Mesenchymal stem cell (in vitro differentiated cells and primary cell): Measurements from ENCODE around the gene TRIM15.
A peak's percentile ranks its signal among the peaks of the same experiment; 100 is the strongest.
"Not testable (repeated sequence)": the region's sequence is repeated elsewhere in the genome, so short reads cannot be mapped to it uniquely, and the experiment has no call there.

Experiments
- DNase-seq: peaks from one replicate; pipeline ENCODE4 v3.0.0-alpha.2; 2013
- H2AFZ ChIP-seq: one replicate; pipeline ENCODE4 v1.6.1; 2013; ENCODE audit warnings: low read depth, mild to moderate bottlenecking, control low read depth, inconsistent platforms, low read length, moderate library complexity
- H2AK5ac ChIP-seq: 2 replicates; pipeline ENCODE4 v1.6.1; 2013; ENCODE audit warnings: low read length, moderate library complexity, mild to moderate bottlenecking, inconsistent platforms; ENCODE audit not compliant: severe bottlenecking
- H2BK120ac ChIP-seq: one replicate; pipeline ENCODE4 v1.6.1; 2013; ENCODE audit warnings: low read depth, mild to moderate bottlenecking, inconsistent platforms, low read length, moderate library complexity
- H2BK12ac ChIP-seq, 2 experiments: one replicate each; pipeline ENCODE4 v1.6.1; 2013; ENCODE audit warnings: inconsistent platforms in 2 of 2, low read length in 2 of 2, mild to moderate bottlenecking in 2 of 2, moderate library complexity in 2 of 2, control low read depth in 1 of 2
- H2BK15ac ChIP-seq: one replicate; pipeline ENCODE4 v1.6.1; 2013; ENCODE audit warnings: mild to moderate bottlenecking, low read depth, inconsistent platforms; ENCODE audit not compliant: poor library complexity, severe bottlenecking
- H2BK5ac ChIP-seq: 2 replicates; pipeline ENCODE4 v1.6.1; 2013; ENCODE audit warnings: low read depth, mild to moderate bottlenecking, low read length, control low read depth, inconsistent platforms; ENCODE audit not compliant: poor library complexity, severe bottlenecking
- H3K14ac ChIP-seq, 2 experiments: one replicate each; pipeline ENCODE4 v1.6.1; 2013; ENCODE audit warnings: inconsistent platforms in 2 of 2, low read length in 2 of 2, control low read depth in 1 of 2, mild to moderate bottlenecking in 1 of 2, moderate library complexity in 1 of 2
- H3K18ac ChIP-seq, 2 experiments: one replicate each; pipeline ENCODE4 v1.6.1; 2013; ENCODE audit warnings: inconsistent platforms in 2 of 2, low read length in 2 of 2, control low read depth in 1 of 2, low read depth in 1 of 2, mild to moderate bottlenecking in 1 of 2
- H3K23ac ChIP-seq, 2 experiments: one replicate each; pipeline ENCODE4 v1.6.1; 2013; ENCODE audit warnings: inconsistent platforms in 2 of 2, low read length in 2 of 2, mild to moderate bottlenecking in 2 of 2, moderate library complexity in 2 of 2, control low read depth in 1 of 2
- H3K27ac ChIP-seq: 2 replicates; pipeline ENCODE4 v1.5.1; 2013; ENCODE audit warnings: mild to moderate bottlenecking, moderate library complexity, low read length, control low read depth, inconsistent platforms; ENCODE audit not compliant: poor library complexity, severe bottlenecking
- H3K27me3 ChIP-seq, 2 experiments: 2 replicates each; pipeline versions ENCODE4 v1.6.1 to v1.7.0; 2013; ENCODE audit warnings: low read length in 2 of 2, mild to moderate bottlenecking in 2 of 2, moderate library complexity in 2 of 2, control low read depth in 1 of 2, inconsistent platforms in 1 of 2; ENCODE audit not compliant: control insufficient read depth in 1 of 2, insufficient read depth in 1 of 2
- H3K36me3 ChIP-seq, 2 experiments: 2 replicates each; pipeline versions ENCODE4 v1.6.1 to v1.7.0; 2013; ENCODE audit warnings: low read length in 2 of 2, control low read depth in 1 of 2, inconsistent platforms in 1 of 2, low read depth in 1 of 2, mild to moderate bottlenecking in 1 of 2; ENCODE audit not compliant: insufficient read depth in 2 of 2, control insufficient read depth in 1 of 2
- H3K4ac ChIP-seq, 2 experiments: one replicate each; pipeline ENCODE4 v1.6.1; 2013; ENCODE audit warnings: inconsistent platforms in 2 of 2, low read length in 2 of 2, mild to moderate bottlenecking in 2 of 2, moderate library complexity in 2 of 2, control low read depth in 1 of 2, low read depth in 1 of 2
- H3K4me1 ChIP-seq: 2 replicates; pipeline ENCODE4 v1.6.1; 2013; ENCODE audit warnings: low read depth, low read length, control low read depth; ENCODE audit not compliant: control insufficient read depth, insufficient read depth
- H3K4me2 ChIP-seq: 2 replicates; pipeline ENCODE4 v1.6.1; 2013; ENCODE audit warnings: low read length, mild to moderate bottlenecking, inconsistent platforms; ENCODE audit not compliant: poor library complexity, severe bottlenecking
- H3K4me3 ChIP-seq, 2 experiments: 2 replicates each; pipeline versions ENCODE4 v1.5.1 to v1.7.0; 2013; ENCODE audit warnings: low read length in 2 of 2, mild to moderate bottlenecking in 2 of 2, control low read depth in 1 of 2, low read depth in 1 of 2; ENCODE audit not compliant: insufficient read depth in 1 of 2
- H3K79me1 ChIP-seq: replicated peaks from 2 replicates; pipeline ENCODE4 v1.6.1; 2013; ENCODE audit warnings: mild to moderate bottlenecking, control low read depth, low read length, inconsistent platforms; ENCODE audit not compliant: poor library complexity, severe bottlenecking
- H3K9ac ChIP-seq: 2 replicates; pipeline ENCODE4 v1.7.0; 2013; ENCODE audit warnings: mild to moderate bottlenecking, low read length, moderate library complexity
- H3K9me3 ChIP-seq: 2 replicates; pipeline ENCODE4 v1.7.0; 2013; ENCODE audit warnings: mild to moderate bottlenecking, low read length; ENCODE audit not compliant: control insufficient read depth
- H4K8ac ChIP-seq: one replicate; pipeline ENCODE4 v1.6.1; 2013; ENCODE audit warnings: inconsistent platforms, mild to moderate bottlenecking, low read length, moderate library complexity
- H4K91ac ChIP-seq: one replicate; pipeline ENCODE4 v1.6.1; 2013; ENCODE audit warnings: mild to moderate bottlenecking, low read length, inconsistent platforms
- WGBS: methylation state at CpG from one replicate; pipeline ENCODE4 v1.1.7; 2013; ENCODE audit warnings: mixed read lengths; 5-methylcytosine and 5-hydroxymethylcytosine counted together

The TRIM15 gene

GRCh38 chr6:30163918-30164654 is 740 bp downstream of the TRIM15 start:
- 87% methylated on average over 16 of the region's 16 CpGs for WGBS
- Histone ChIP-seq H3K4ac (no peak overlapping the region), H3K79me1 (no peaks in the 10 kb centered on the region), H4K8ac (no peak overlapping the region), H3K27ac (no peak overlapping the region), H3K4me2 (no peak overlapping the region), H3K36me3 (no peaks in the 10 kb centered on the region), H3K14ac (no peak overlapping the region), H2BK12ac (no peak overlapping the region), H2AFZ (no peak overlapping the region), H3K18ac (no peak overlapping the region), H3K9me3 (no peaks in the 10 kb centered on the region), H2AK5ac (no peak overlapping the region), H3K23ac (no peak overlapping the region), H3K4me3 (no peak overlapping the region), H3K27me3 (peaks cover 35 to 42% of the 10 kb centered on the region in 2 experiments), H2BK120ac (no peak overlapping the region), H2BK15ac (no peak overlapping the region), H4K91ac (no peak overlapping the region), H3K9ac (no peak overlapping the region), H2BK5ac (no peak overlapping the region), H3K4me1 (no peaks in the 10 kb centered on the region)
- no peak for DNase-seq

- H3K4me2 ChIP-seq = no peak overlapping the region
- H3K4ac ChIP-seq = no peak overlapping the region
- peak overlapping the region in 1 of 2 experiments; percentile 23 for H3K23ac ChIP-seq
- no peak overlapping the region for H2BK120ac ChIP-seq
- H3K9me3 ChIP-seq = no peaks in the 10 kb centered on the region
- H4K8ac ChIP-seq = no peak overlapping the region
- no peak overlapping the region for H4K91ac ChIP-seq
- H3K27me3 ChIP-seq = peaks cover 37 to 47% of the 10 kb centered on the region in 2 experiments
- H3K14ac ChIP-seq = no peak overlapping the region
- H3K9ac ChIP-seq = no peak overlapping the region
- no peaks in the 10 kb centered on the region for H3K4me1 ChIP-seq
- H2BK5ac ChIP-seq = no peak overlapping the region
- DNase-seq = no peak
- no peak overlapping the region for H2BK15ac ChIP-seq
- H2BK12ac ChIP-seq = no peak overlapping the region
- H3K79me1 ChIP-seq = no peaks in the 10 kb centered on the region
- H3K36me3 ChIP-seq = no peaks in the 10 kb centered on the region
- no peak overlapping the region for H3K4me3 ChIP-seq
- no peak overlapping the region for H2AFZ ChIP-seq
- no peak overlapping the region for H3K27ac ChIP-seq
- 79% methylated on average over 4 of the region's 4 CpGs for WGBS
- no peak overlapping the region for H2AK5ac ChIP-seq
- H3K18ac ChIP-seq = no peak overlapping the region
Measured at GRCh38 chr6:30164714-30165113, 1.4 kb downstream of the TRIM15 start.

- DNase-seq, H3K23ac ChIP-seq, H3K79me1 ChIP-seq, H4K8ac ChIP-seq, H2AFZ ChIP-seq, H2BK5ac ChIP-seq, H3K4me1 ChIP-seq, H3K4me3 ChIP-seq, H3K9me3 ChIP-seq, H4K91ac ChIP-seq, H3K4ac ChIP-seq, H3K18ac ChIP-seq, H2BK12ac ChIP-seq, H2AK5ac ChIP-seq, H3K14ac ChIP-seq, H3K9ac ChIP-seq, H2BK120ac ChIP-seq, H3K27ac ChIP-seq, H2BK15ac ChIP-seq, H3K36me3 ChIP-seq, H3K4me2 ChIP-seq: not testable (repeated sequence)
- H3K27me3 ChIP-seq = peaks cover 39 to 49% of the 10 kb centered on the region in 2 experiments
- no CpG with 5 or more reads among the region's 1 CpG for WGBS
Measured at GRCh38 chr6:30165238-30165637, 1.9 kb downstream of the TRIM15 start.

GRCh38 chr6:30167101-30167500 is 3.8 kb downstream of the TRIM15 start:
- no peak overlapping the region for H2AFZ ChIP-seq
- H3K4me1 ChIP-seq = peaks cover 6% of the 10 kb centered on the region
- H4K8ac ChIP-seq = no peak overlapping the region
- H3K4ac ChIP-seq = no peak overlapping the region
- no peaks in the 10 kb centered on the region for H3K36me3 ChIP-seq
- H2BK5ac ChIP-seq = no peak overlapping the region
- H4K91ac ChIP-seq = no peak overlapping the region
- no peak overlapping the region for H2AK5ac ChIP-seq
- no peak overlapping the region for H3K18ac ChIP-seq
- no peak overlapping the region for H3K27ac ChIP-seq
- no peak for DNase-seq
- no peak overlapping the region for H3K4me3 ChIP-seq
- no peak overlapping the region for H3K9ac ChIP-seq
- H3K9me3 ChIP-seq = no peaks in the 10 kb centered on the region
- 63% methylated on average over 6 of the region's 6 CpGs for WGBS
- H2BK120ac ChIP-seq = no peak overlapping the region
- no peak overlapping the region for H3K4me2 ChIP-seq
- H3K14ac ChIP-seq = no peak overlapping the region
- no peak overlapping the region for H3K23ac ChIP-seq
- no peak overlapping the region for H2BK12ac ChIP-seq
- peaks cover 58 to 66% of the 10 kb centered on the region in 2 experiments for H3K27me3 ChIP-seq
- H3K79me1 ChIP-seq = no peaks in the 10 kb centered on the region
- H2BK15ac ChIP-seq = no peak overlapping the region
